ENCODE data around the gene TNFSF15.

- no peak for TF ChIP-seq POLR2A (IDR thresholded peaks at IDR 0.05; ENCODE audit: borderline replicate concordance, extremely low read depth, insufficient read depth, insufficient read length)
- no peak for TF ChIP-seq SRF (IDR thresholded peaks at IDR 0.05; ENCODE audit: low read depth)
- no peak for TF ChIP-seq SP1 (IDR thresholded peaks at IDR 0.05; ENCODE audit: low read depth)
- TF ChIP-seq CTCF (IDR thresholded peaks at IDR 0.05 in 2 of 3, conservative IDR thresholded peaks at IDR 0.05 in 1 of 3; ENCODE audit: borderline replicate concordance in 1 of 3, insufficient read depth in 1 of 3, low read depth in 2 of 3, low read length in 2 of 3): no peak
These were observed 13.4 kb downstream of the TNFSF15 start for GRCh38 chr9:114792396-114792795.
